Activated naive CD8-positive, alpha-beta T cell treated with anti-CD3 and anti-CD28 coated beads, Interleukin-2, amount 10 ng/mL, durations not matched to agents 7 days and 5 days (primary cell): ENCODE results near the gene CCDC87. TPM values are rescaled to one million over a fixed set of nuclear protein-coding genes. Genes with fewer than 3 reads are reported as not detected.
"Not testable (repeated sequence)": the region's sequence is repeated elsewhere in the genome, so short reads cannot be mapped to it uniquely, and the experiment has no call there.

Experiments used
- ATAC-seq: fragments of 150-1000 bp; cut with Tn5 transposase; one replicate; pipeline ENCODE4 v1.10.0; 2021; ENCODE audit warnings: low read depth, moderate library complexity
- POLR2A ChIA-PET: fragments of 350-600 bp; sonication (Branson Sonifier 250); formaldehyde crosslinking; loops from one replicate; lab custom pipeline; 2021; ENCODE audit warnings: antibody characterized with exemption; lab: Charles Lee
- DNase-seq: peaks from one replicate; pipeline ENCODE4 v3.0.0; 2021
- H3K27ac Mint-ChIP-seq: one replicate; pipeline ENCODE4 v1.8.0; 2022; ENCODE audit warnings: mild to moderate bottlenecking, mixed read lengths
- H3K27me3 Mint-ChIP-seq: one replicate; pipeline ENCODE4 v1.8.0; 2022; ENCODE audit warnings: mild to moderate bottlenecking, moderate library complexity, mixed read lengths
- H3K36me3 Mint-ChIP-seq: one replicate; pipeline ENCODE4 v1.8.0; 2021; ENCODE audit warnings: mild to moderate bottlenecking, mixed read lengths
- H3K4me1 Mint-ChIP-seq: one replicate; pipeline ENCODE4 v1.8.0; 2021; ENCODE audit warnings: mixed read lengths
- H3K4me3 Mint-ChIP-seq: one replicate; pipeline ENCODE4 v1.8.0; 2022; ENCODE audit warnings: mild to moderate bottlenecking, moderate library complexity, mixed read lengths
- H3K9me3 Mint-ChIP-seq: one replicate; pipeline ENCODE4 v1.8.0; 2021; ENCODE audit warnings: mixed read lengths
- total RNA-seq, 2 experiments: library from RNA; stranded (reverse); gene quantifications; one replicate each; pipeline ENCODE4 v1.2.3, GENCODE V29; 2021

CCDC87 gene
- total RNA-seq, 2 experiments from 2014 or later, result 0.09 to 0.14 TPM

GRCh38 chr11:66607126-66607834, 14.4 kb upstream of the CCDC87 start:
- ATAC-seq, result no peak
- no peaks in the 10 kb centered on the region for H3K27me3 Mint-ChIP-seq
- no peak overlapping the region for H3K4me3 Mint-ChIP-seq
- POLR2A ChIA-PET, result interaction anchor here (0.9 to 2.1 kb wide), 3 partner anchors 9 to 15 kb away, joined by 3 to 12 read pairs (median 4); partner anchors contain the start of genes CCDC87 and RBM14
- H3K9me3 Mint-ChIP-seq, result no peaks in the 10 kb centered on the region
- H3K27ac Mint-ChIP-seq, result no peak overlapping the region
- no peaks in the 10 kb centered on the region for H3K36me3 Mint-ChIP-seq
- no peak for DNase-seq
- H3K4me1 Mint-ChIP-seq, result peaks cover 9% of the 10 kb centered on the region

- not testable (repeated sequence) for H3K4me1 Mint-ChIP-seq, H3K4me3 Mint-ChIP-seq, H3K27me3 Mint-ChIP-seq, H3K9me3 Mint-ChIP-seq, H3K27ac Mint-ChIP-seq, DNase-seq, H3K36me3 Mint-ChIP-seq, ATAC-seq
- POLR2A ChIA-PET, result interaction anchor here (0.9 to 2.1 kb wide), 4 partner anchors 10 to 71 kb away, joined by 3 to 12 read pairs (median 4); partner anchors contain the start of genes CCDC87, RBM14 and RBM4B
Measured at GRCh38 chr11:66606608-66607007, 13.7 kb upstream of the CCDC87 start.

GRCh38 chr11:66604155-66604554, 11.3 kb upstream of the CCDC87 start:
- POLR2A ChIA-PET, result no interaction called here
- Mint-ChIP-seq H3K27me3 (no peaks in the 10 kb centered on the region), H3K9me3 (no peaks in the 10 kb centered on the region)

GRCh38 chr11:66603072-66603471, 10.2 kb upstream of the CCDC87 start:
- no peak for ATAC-seq
- H3K4me3 Mint-ChIP-seq, result no peak overlapping the region
- H3K4me1 Mint-ChIP-seq, result no peaks in the 10 kb centered on the region
- H3K9me3 Mint-ChIP-seq, result no peaks in the 10 kb centered on the region
- H3K36me3 Mint-ChIP-seq, result peaks cover 7% of the 10 kb centered on the region
- no peak for DNase-seq
- POLR2A ChIA-PET, result interaction anchor here (1.4 kb wide), 1 partner anchor 14 kb away, joined by 6 read pairs; the partner anchor contains the start of gene RBM14
- H3K27me3 Mint-ChIP-seq, result no peaks in the 10 kb centered on the region
- H3K27ac Mint-ChIP-seq, result no peak overlapping the region

More at GRCh38 chr11:66604155-66604554, 11.3 kb upstream of the CCDC87 start:
- no peak for ATAC-seq
- Mint-ChIP-seq H3K4me3 (no peak overlapping the region), H3K27ac (no peak overlapping the region), H3K4me1 (no peaks in the 10 kb centered on the region), H3K36me3 (peaks cover 6% of the 10 kb centered on the region)
- no peak for DNase-seq

GRCh38 chr11:66600631-66601233, 7.9 kb upstream of the CCDC87 start:
- Mint-ChIP-seq H3K27ac (no peak overlapping the region), H3K4me1 (peaks cover 3% of the 10 kb centered on the region), H3K36me3 (peaks cover 7% of the 10 kb centered on the region), H3K27me3 (no peaks in the 10 kb centered on the region), H3K4me3 (no peak overlapping the region), H3K9me3 (no peaks in the 10 kb centered on the region)
- no peak for DNase-seq
- POLR2A ChIA-PET, result interaction anchor here (1.5 kb wide), 1 partner anchor 16 kb away, joined by 4 read pairs; the partner anchor contains the start of gene RBM14
- ATAC-seq, result no peak

GRCh38 chr11:66600219-66600618, 7.4 kb upstream of the CCDC87 start:
- H3K36me3 Mint-ChIP-seq, result peaks cover 7% of the 10 kb centered on the region
- no peaks in the 10 kb centered on the region for H3K9me3 Mint-ChIP-seq
- DNase-seq, result no peak
- POLR2A ChIA-PET, result interaction anchor here (1.5 kb wide), 1 partner anchor 16 kb away, joined by 4 read pairs; the partner anchor contains the start of gene RBM14
- no peaks in the 10 kb centered on the region for H3K27me3 Mint-ChIP-seq
- H3K27ac Mint-ChIP-seq, result no peak overlapping the region
- H3K4me1 Mint-ChIP-seq, result peaks cover 8% of the 10 kb centered on the region
- no peak for ATAC-seq
- H3K4me3 Mint-ChIP-seq, result no peak overlapping the region

GRCh38 chr11:66598993-66599392, 6.1 kb upstream of the CCDC87 start:
- POLR2A ChIA-PET, result no interaction called here
- H3K9me3 Mint-ChIP-seq, result no peaks in the 10 kb centered on the region
- no peak overlapping the region for H3K27ac Mint-ChIP-seq

GRCh38 chr11:66595245-66595904, 2.5 kb upstream of the CCDC87 start:
- Mint-ChIP-seq H3K27me3 (peaks cover 2% of the 10 kb centered on the region), H3K27ac (peak overlapping the region; percentile 81), H3K4me1 (peaks cover 24% of the 10 kb centered on the region), H3K9me3 (no peaks in the 10 kb centered on the region), H3K36me3 (peaks cover 3% of the 10 kb centered on the region), H3K4me3 (peak overlapping the region; percentile 53)
- POLR2A ChIA-PET, result interaction anchor here (0.7 to 4.7 kb wide), 8 partner anchors 16 to 701 kb away, joined by 3 to 62 read pairs (median 6); partner anchors contain the start of genes RBM14, RBM4 and RBM4B
- DNase-seq (no peak), ATAC-seq (no peak)

More at GRCh38 chr11:66598993-66599392, 6.1 kb upstream of the CCDC87 start:
- H3K4me3 Mint-ChIP-seq, result no peak overlapping the region
- peaks cover 16% of the 10 kb centered on the region for H3K4me1 Mint-ChIP-seq
- peaks cover 7% of the 10 kb centered on the region for H3K36me3 Mint-ChIP-seq
- H3K27me3 Mint-ChIP-seq, result no peaks in the 10 kb centered on the region
- DNase-seq (no peak), ATAC-seq (no peak)

GRCh38 chr11:66593650-66594049, 787 bp upstream of the CCDC87 start:
- DNase-seq (no peak), ATAC-seq (no peak)
- no peaks in the 10 kb centered on the region for H3K9me3 Mint-ChIP-seq
- peaks cover 24% of the 10 kb centered on the region for H3K4me1 Mint-ChIP-seq
- POLR2A ChIA-PET, result interaction anchor here (0.6 to 4.7 kb wide), 3 partner anchors 24 to 45 kb away, joined by 3 to 62 read pairs (median 22); partner anchors contain the start of genes RBM14 and RBM4
- H3K4me3 Mint-ChIP-seq, result peak overlapping the region; percentile 97
- H3K36me3 Mint-ChIP-seq, result peaks cover 2% of the 10 kb centered on the region
- peaks cover 3% of the 10 kb centered on the region for H3K27me3 Mint-ChIP-seq
- peak overlapping the region; percentile 96 for H3K27ac Mint-ChIP-seq

- peaks cover 24% of the 10 kb centered on the region for H3K4me1 Mint-ChIP-seq
- H3K27ac Mint-ChIP-seq, result peak overlapping the region; percentile 96
- peak overlapping the region; percentile 97 for H3K4me3 Mint-ChIP-seq
- peaks cover 2% of the 10 kb centered on the region for H3K36me3 Mint-ChIP-seq
- POLR2A ChIA-PET, result interaction anchor here (0.6 to 4.7 kb wide), 5 partner anchors 16 to 84 kb away, joined by 3 to 62 read pairs (median 7); partner anchors contain the start of genes RBM14, RBM4 and RBM4B
- DNase-seq (no peak), ATAC-seq (no peak)
- H3K27me3 Mint-ChIP-seq, result peaks cover 3% of the 10 kb centered on the region
- no peaks in the 10 kb centered on the region for H3K9me3 Mint-ChIP-seq
Measured at GRCh38 chr11:66593303-66593635, 406 bp upstream of the CCDC87 start.

- no peaks in the 10 kb centered on the region for H3K9me3 Mint-ChIP-seq
- H3K4me1 Mint-ChIP-seq, result peaks cover 24% of the 10 kb centered on the region
- no peak overlapping the region for H3K27ac Mint-ChIP-seq
- H3K27me3 Mint-ChIP-seq, result peaks cover 3% of the 10 kb centered on the region
- H3K36me3 Mint-ChIP-seq, result peaks cover 2% of the 10 kb centered on the region
- no peak overlapping the region for H3K4me3 Mint-ChIP-seq
- DNase-seq (no peak), ATAC-seq (no peak)
- POLR2A ChIA-PET, result interaction anchor here (1.1 to 1.2 kb wide), 2 partner anchors 26 to 47 kb away, joined by 3 to 4 read pairs; partner anchors contain the start of gene RBM14
Measured at GRCh38 chr11:66591175-66591574, 1.7 kb downstream of the CCDC87 start.

GRCh38 chr11:66589996-66590675, 2.7 kb downstream of the CCDC87 start:
- peaks cover 15% of the 10 kb centered on the region for H3K4me1 Mint-ChIP-seq
- no peak for DNase-seq
- no peak for ATAC-seq
- H3K4me3 Mint-ChIP-seq, result no peak overlapping the region
- H3K36me3 Mint-ChIP-seq, result peaks cover 2% of the 10 kb centered on the region
- peaks cover 3% of the 10 kb centered on the region for H3K27me3 Mint-ChIP-seq
- POLR2A ChIA-PET, result interaction anchor here (1.1 to 1.2 kb wide), 2 partner anchors 27 to 75 kb away, joined by 3 to 4 read pairs; partner anchors contain the start of gene RBM14
- H3K9me3 Mint-ChIP-seq, result no peaks in the 10 kb centered on the region
- no peak overlapping the region for H3K27ac Mint-ChIP-seq
